IMR-90 (cell line): ENCODE results near the gene ZXDC. TPM values are rescaled to one million over a fixed set of nuclear protein-coding genes. Genes with fewer than 3 reads are reported as not detected.

Experiments used
- ATAC-seq: fragments of 200-7000 bp; cut with Tn5 transposase; 2 replicates; pipeline ENCODE4 v1.9.1; 2020; ENCODE audit warnings: low read depth, mild to moderate bottlenecking, moderate library complexity
- BruUV-seq: library from RNA; stranded (reverse); fragments of 400-500 nt; replicated peaks from 2 replicates; lab custom pipeline; 2021; lab: Mats Ljungman, UMichigan
- CTCF ChIA-PET: fragments of 300-600 bp; formaldehyde crosslinking; extraction: SDS; loops from one replicate; lab custom pipeline; 2021; ENCODE audit warnings: antibody characterized with exemption; lab: Yijun Ruan, JAX
- POLR2A ChIA-PET: fragments of 300-600 bp; sonication (Branson Sonifier 250); formaldehyde crosslinking; loops from one replicate; lab custom pipeline; 2022; ENCODE audit warnings: antibody characterized with exemption; ENCODE audit not compliant: unreplicated experiment; lab: Charles Lee
- DNase-seq: peaks from one replicate; pipeline ENCODE4 v3.0.0; 2013
- H2AFZ ChIP-seq: replicated peaks from 2 replicates; pipeline ENCODE3; 2013; ENCODE audit warnings: low read length, mild to moderate bottlenecking; ENCODE audit not compliant: poor library complexity
- H2AK5ac ChIP-seq: 2 replicates; pipeline ENCODE4 v1.6.1; 2013; ENCODE audit warnings: low read depth, low read length, inconsistent platforms
- H2AK9ac ChIP-seq: replicated peaks from 2 replicates; pipeline ENCODE3; 2013; ENCODE audit warnings: mild to moderate bottlenecking, low read depth, low read length, moderate library complexity; ENCODE audit not compliant: poor library complexity
- H2BK120ac ChIP-seq: 2 replicates; pipeline ENCODE4 v1.6.1; 2013; ENCODE audit warnings: low read depth, low read length, inconsistent platforms
- H2BK15ac ChIP-seq: 3 replicates; pipeline ENCODE4 v1.6.1; 2013; ENCODE audit warnings: low read depth, low read length, inconsistent platforms
- H2BK20ac ChIP-seq: 2 replicates; pipeline ENCODE4 v1.6.1; 2013; ENCODE audit warnings: low read depth, mild to moderate bottlenecking, inconsistent platforms, low read length, moderate library complexity
- H2BK5ac ChIP-seq: 2 replicates; pipeline ENCODE4 v1.6.1; 2013; ENCODE audit warnings: mild to moderate bottlenecking, low read depth, low read length, inconsistent platforms; ENCODE audit not compliant: poor library complexity, severe bottlenecking
- H3K14ac ChIP-seq: replicated peaks from 2 replicates; pipeline ENCODE4 v1.6.1; 2013; ENCODE audit warnings: low read depth, low read length, inconsistent platforms
- H3K18ac ChIP-seq: 2 replicates; pipeline ENCODE4 v1.6.1; 2013; ENCODE audit warnings: low read depth, low read length, control low read depth
- H3K23ac ChIP-seq: 2 replicates; pipeline ENCODE4 v1.6.1; 2013; ENCODE audit warnings: low read depth, low read length, inconsistent platforms
- H3K27ac ChIP-seq: 2 replicates; pipeline ENCODE4 v1.5.1; 2013; ENCODE audit warnings: mild to moderate bottlenecking, control low read depth, low read length; ENCODE audit not compliant: insufficient read depth
- H3K27me3 ChIP-seq: 2 replicates; pipeline ENCODE4 v1.6.1; 2013; ENCODE audit warnings: low read length; ENCODE audit not compliant: control insufficient read depth, insufficient read depth
- H3K36me3 ChIP-seq: 2 replicates; pipeline ENCODE4 v1.6.1; 2013; ENCODE audit warnings: low read length, mixed read lengths; ENCODE audit not compliant: control insufficient read depth, insufficient read depth
- H3K4ac ChIP-seq: 2 replicates; pipeline ENCODE4 v1.6.1; 2013; ENCODE audit warnings: low read depth, low read length, inconsistent platforms
- H3K4me1 ChIP-seq: 2 replicates; pipeline ENCODE4 v1.6.1; 2013; ENCODE audit warnings: low read length, mixed read lengths; ENCODE audit not compliant: control insufficient read depth, insufficient read depth
- H3K4me2 ChIP-seq: 2 replicates; pipeline ENCODE4 v1.6.1; 2013; ENCODE audit warnings: low read depth, mild to moderate bottlenecking, control low read depth, low read length, moderate library complexity
- H3K4me3 ChIP-seq: 2 replicates; pipeline ENCODE4 v1.5.1; 2013; ENCODE audit warnings: low read depth, mild to moderate bottlenecking, control low read depth, low read length, moderate library complexity; ENCODE audit not compliant: insufficient read depth
- H3K56ac ChIP-seq: 2 replicates; pipeline ENCODE4 v1.6.1; 2013; ENCODE audit warnings: low read length, inconsistent platforms; ENCODE audit not compliant: insufficient read depth; ENCODE audit errors: extremely low read depth
- H3K79me1 ChIP-seq, 2 experiments: 2 replicates each; pipeline ENCODE4 v1.6.1; 2013; ENCODE audit warnings: low read length in 2 of 2, inconsistent platforms in 1 of 2, low read depth in 1 of 2
- H3K9ac ChIP-seq: 2 replicates; pipeline ENCODE4 v1.6.1; 2013; ENCODE audit warnings: low read depth, low read length, control low read depth
- H3K9me1 ChIP-seq: 2 replicates; pipeline ENCODE4 v1.6.1; 2013; ENCODE audit warnings: low read length, inconsistent platforms; ENCODE audit not compliant: insufficient read depth
- H3K9me3 ChIP-seq: 2 replicates; pipeline ENCODE4 v1.6.1; 2013; ENCODE audit warnings: low read length; ENCODE audit not compliant: control insufficient read depth, insufficient read depth
- H4K20me1 ChIP-seq: 2 replicates; pipeline ENCODE4 v1.6.1; 2013; ENCODE audit warnings: low read length, inconsistent platforms; ENCODE audit not compliant: insufficient read depth
- H4K5ac ChIP-seq: 2 replicates; pipeline ENCODE4 v1.6.1; 2013; ENCODE audit warnings: mild to moderate bottlenecking, low read depth, low read length, control low read depth
- H4K8ac ChIP-seq, 2 experiments: 2 replicates each; pipeline ENCODE4 v1.6.1; 2013; ENCODE audit warnings: low read depth in 2 of 2, low read length in 2 of 2, control low read depth in 1 of 2, inconsistent platforms in 1 of 2
- H4K91ac ChIP-seq: 2 replicates; pipeline ENCODE4 v1.6.1; 2013; ENCODE audit warnings: low read depth, low read length, inconsistent platforms; ENCODE audit not compliant: insufficient read depth
- CHD1 ChIP-seq: IDR thresholded peaks from 2 replicates; pipeline ENCODE4 v1.6.1; 2012; ENCODE audit warnings: low read depth, low read length, improper control_type of control experiment
- MXI1 ChIP-seq: IDR thresholded peaks from 2 replicates; pipeline ENCODE4 v1.6.1; 2012; ENCODE audit warnings: low read depth, mild to moderate bottlenecking, low read length, moderate library complexity, borderline replicate concordance
- RAD21 ChIP-seq: IDR thresholded peaks from 2 replicates; pipeline ENCODE4 v1.6.1; 2012; ENCODE audit warnings: low read length, improper control_type of control experiment
- WGBS, 2 experiments: methylation state at CpG; one replicate each; pipeline versions ENCODE4 v1.1.5 to v1.1.7; 2013; ENCODE audit warnings: missing lambda C conversion rate in 2 of 2; ENCODE audit not compliant: insufficient read length in 1 of 2; ENCODE audit errors: extremely low coverage in 2 of 2; 5-methylcytosine and 5-hydroxymethylcytosine counted together
- dilution Hi-C: fragments of 300-500 bp; cut with HindIII; formaldehyde crosslinking; loops from one replicate; pipeline ENCODE4 v1.14.3; 2018; ENCODE audit warnings: low sequenced_read_pairs; ENCODE audit not compliant: unreplicated experiment
- in situ Hi-C: fragments of 300-500 bp; cut with MboI; formaldehyde crosslinking; loops from 3 replicates; pipeline ENCODE4 v1.14.3; 2019; ENCODE audit warnings: low sequenced_read_pairs, inconsistent platforms, mixed read lengths
- intact Hi-C: fragments of 100-400 bp; cut with micrococcal nuclease; formaldehyde crosslinking; loops from 2 replicates; pipeline ENCODE4 v1.10.0; 2022
- polyA plus RNA-seq, 3 experiments: library from polyadenylated mRNA; depleted of rRNA; stranded (reverse); fragments of >200 nt; gene quantifications; 2 replicates each; pipeline ENCODE4 v1.2.3, GENCODE V29; 2012; ENCODE audit warnings: low replicate concordance in 1 of 3
- total RNA-seq: library from RNA; depleted of rRNA; stranded (reverse); fragments of >200 nt; gene quantifications from 2 replicates; pipeline ENCODE4 v1.2.3, GENCODE V29; 2012
- TF ChIP-seq, protein P1 (sequence below): conservative IDR thresholded peaks from 2 replicates; pipeline ENCODE4 v1.5.1; 2012; ENCODE audit warnings: mild to moderate bottlenecking, low read depth, low read length, improper control_type of control experiment
- TF ChIP-seq, protein P2 (sequence below): fragments of 150-350 bp; IDR thresholded peaks from 2 replicates; pipeline ENCODE4 v1.6.1; 2016; ENCODE audit warnings: low read depth, mild to moderate bottlenecking, low read length, moderate library complexity, borderline replicate concordance

Gene ZXDC
- total and polyA plus RNA-seq, 2 of the 4 experiments (the other 2 are of a cell fraction), result 11.5 to 14.3 TPM

DNA sequence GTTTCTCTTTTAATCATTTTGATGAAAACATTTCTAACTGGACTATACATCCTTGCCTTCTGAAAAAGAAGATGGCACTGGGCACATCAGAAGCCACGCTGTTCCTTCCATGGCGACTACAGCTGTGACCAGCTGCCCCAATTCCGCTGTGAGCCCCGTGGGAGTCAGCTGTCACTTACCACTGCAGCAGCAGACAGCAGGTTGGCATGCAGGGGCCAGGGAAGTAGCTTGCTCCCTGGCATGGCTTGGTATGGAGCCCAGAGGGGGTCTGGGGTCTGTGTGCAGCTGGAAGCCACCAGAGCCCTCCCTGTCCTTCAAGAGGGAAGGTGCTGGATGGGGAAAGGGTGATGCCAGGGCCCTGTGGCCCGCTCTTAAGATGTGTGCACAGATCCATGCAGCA lies 4.5 kb upstream of the ZXDC start:
- ATAC-seq (no peak), DNase-seq (no peak)
- H3K14ac ChIP-seq, result no peak overlapping the region
- ChIA-PET POLR2A (no interaction called here), CTCF (no interaction called here)
- no peak overlapping the region for H2BK5ac ChIP-seq
- peaks cover 0 to 3% of the 10 kb centered on the region in 2 experiments; a peak in 2 of 4 replicates for H3K79me1 ChIP-seq
- H3K4me2 ChIP-seq, result no peak overlapping the region
- in situ Hi-C loops, result no loop called here
- peak overlapping the region; percentile 53 for H2AFZ ChIP-seq
- H3K36me3 ChIP-seq, result no peaks in the 10 kb centered on the region
- no peak overlapping the region for H3K27ac ChIP-seq
- H3K18ac ChIP-seq, result no peak overlapping the region
- no peak overlapping the region for H3K4ac ChIP-seq
- 65% methylated on average over 3 of the region's 5 CpGs; no CpG with 5 or more reads in 1 of the 2 experiments for WGBS, 2 experiments
- H3K4me3 ChIP-seq, result no peak overlapping the region
- H4K5ac ChIP-seq, result no peak overlapping the region
- H2BK15ac ChIP-seq, result no peak overlapping the region
- no peak overlapping the region for H3K9ac ChIP-seq
- no peak overlapping the region for H2AK5ac ChIP-seq
- no peak overlapping the region for H2AK9ac ChIP-seq
- H3K9me3 ChIP-seq, result no peaks in the 10 kb centered on the region
- no peak overlapping the region for H4K91ac ChIP-seq
- dilution Hi-C loops, result no loop called here
- H3K4me1 ChIP-seq, result peaks cover 2% of the 10 kb centered on the region; the same call in 1 of the 2 replicates
- H2BK20ac ChIP-seq, result no peak overlapping the region
- H3K9me1 ChIP-seq, result 0 out of 2 replicates have a peak, but pooled peaks cover 6% of the 10 kb centered on the region
- peaks cover 2% of the 10 kb centered on the region; the same call in 1 of the 2 replicates for H3K27me3 ChIP-seq
- no peak overlapping the region for H2BK120ac ChIP-seq
- H3K23ac ChIP-seq, result no peak overlapping the region
- TF ChIP-seq, protein P1, sequence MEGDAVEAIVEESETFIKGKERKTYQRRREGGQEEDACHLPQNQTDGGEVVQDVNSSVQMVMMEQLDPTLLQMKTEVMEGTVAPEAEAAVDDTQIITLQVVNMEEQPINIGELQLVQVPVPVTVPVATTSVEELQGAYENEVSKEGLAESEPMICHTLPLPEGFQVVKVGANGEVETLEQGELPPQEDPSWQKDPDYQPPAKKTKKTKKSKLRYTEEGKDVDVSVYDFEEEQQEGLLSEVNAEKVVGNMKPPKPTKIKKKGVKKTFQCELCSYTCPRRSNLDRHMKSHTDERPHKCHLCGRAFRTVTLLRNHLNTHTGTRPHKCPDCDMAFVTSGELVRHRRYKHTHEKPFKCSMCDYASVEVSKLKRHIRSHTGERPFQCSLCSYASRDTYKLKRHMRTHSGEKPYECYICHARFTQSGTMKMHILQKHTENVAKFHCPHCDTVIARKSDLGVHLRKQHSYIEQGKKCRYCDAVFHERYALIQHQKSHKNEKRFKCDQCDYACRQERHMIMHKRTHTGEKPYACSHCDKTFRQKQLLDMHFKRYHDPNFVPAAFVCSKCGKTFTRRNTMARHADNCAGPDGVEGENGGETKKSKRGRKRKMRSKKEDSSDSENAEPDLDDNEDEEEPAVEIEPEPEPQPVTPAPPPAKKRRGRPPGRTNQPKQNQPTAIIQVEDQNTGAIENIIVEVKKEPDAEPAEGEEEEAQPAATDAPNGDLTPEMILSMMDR, result no peak
- TF ChIP-seq RAD21 (no peak), MXI1 (no peak), CHD1 (no peak)
- TF ChIP-seq, protein P2, sequence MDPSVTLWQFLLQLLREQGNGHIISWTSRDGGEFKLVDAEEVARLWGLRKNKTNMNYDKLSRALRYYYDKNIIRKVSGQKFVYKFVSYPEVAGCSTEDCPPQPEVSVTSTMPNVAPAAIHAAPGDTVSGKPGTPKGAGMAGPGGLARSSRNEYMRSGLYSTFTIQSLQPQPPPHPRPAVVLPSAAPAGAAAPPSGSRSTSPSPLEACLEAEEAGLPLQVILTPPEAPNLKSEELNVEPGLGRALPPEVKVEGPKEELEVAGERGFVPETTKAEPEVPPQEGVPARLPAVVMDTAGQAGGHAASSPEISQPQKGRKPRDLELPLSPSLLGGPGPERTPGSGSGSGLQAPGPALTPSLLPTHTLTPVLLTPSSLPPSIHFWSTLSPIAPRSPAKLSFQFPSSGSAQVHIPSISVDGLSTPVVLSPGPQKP, result no peak
- H4K20me1 ChIP-seq, result no peaks in the 10 kb centered on the region
- BruUV-seq, result no TSS peak
- H3K56ac ChIP-seq, result no peak overlapping the region
- intact Hi-C loops, result no loop called here
- H4K8ac ChIP-seq, result no peak overlapping the region
